H1 (cell line): ENCODE data around the gene SEMA5B. TPM values are rescaled to one million over a fixed set of nuclear protein-coding genes. Genes with fewer than 3 reads are reported as not detected.

Experiments
- CTCF ChIA-PET: fragments of 300-600 bp; sonication (Branson Sonifier 250); formaldehyde crosslinking; loops from one replicate; lab custom pipeline; 2021; ENCODE audit not compliant: partially characterized antibody; lab: Charles Lee
- POLR2A ChIA-PET: fragments of 300-600 bp; sonication (Branson Sonifier 250); formaldehyde crosslinking; loops from one replicate; lab custom pipeline; 2021; ENCODE audit warnings: inconsistent platforms; ENCODE audit not compliant: partially characterized antibody; lab: Charles Lee
- DNase-seq, 2 experiments: peaks; one replicate each; pipeline versions ENCODE4 v3.0.0 to v3.0.0-alpha.2; 2010 to 2022; ENCODE audit warnings: low spot score in 2 of 2, low read depth in 1 of 2, mixed read lengths in 1 of 2
- FAIRE-seq: peaks from 2 replicates; lab custom pipeline; 2011; peaks lifted over from hg19 to GRCh38; lab: Jason Lieb, UNC
- H2AFZ ChIP-seq: 2 replicates; pipeline ENCODE4 v1.8.1; 2012; ENCODE audit warnings: low read length, inconsistent platforms
- H2AK5ac ChIP-seq: 2 replicates; pipeline ENCODE4 v1.6.1; 2013; ENCODE audit warnings: low read depth, low read length
- H2BK120ac ChIP-seq: replicated peaks from 2 replicates; pipeline ENCODE3; 2013; ENCODE audit warnings: low read depth, low read length, inconsistent platforms
- H2BK12ac ChIP-seq: 2 replicates; pipeline ENCODE4 v1.6.1; 2013; ENCODE audit warnings: low read depth, low read length
- H2BK15ac ChIP-seq: 2 replicates; pipeline ENCODE4 v1.6.1; 2013; ENCODE audit warnings: low read length
- H2BK20ac ChIP-seq: 2 replicates; pipeline ENCODE4 v1.6.1; 2013; ENCODE audit warnings: low read length
- H2BK5ac ChIP-seq: 2 replicates; pipeline ENCODE4 v1.6.1; 2013; ENCODE audit warnings: low read depth, low read length
- H3K14ac ChIP-seq: 2 replicates; pipeline ENCODE4 v1.6.1; 2013; ENCODE audit warnings: inconsistent platforms; ENCODE audit not compliant: insufficient read length
- H3K18ac ChIP-seq: 2 replicates; pipeline ENCODE4 v1.6.1; 2013; ENCODE audit warnings: low read length; ENCODE audit errors: extremely low read depth
- H3K23ac ChIP-seq: 2 replicates; pipeline ENCODE4 v1.6.1; 2013; ENCODE audit warnings: inconsistent platforms; ENCODE audit not compliant: insufficient read length
- H3K23me2 ChIP-seq: 2 replicates; pipeline ENCODE4 v1.6.1; 2013; ENCODE audit warnings: low read depth, low read length
- H3K27ac ChIP-seq: 2 replicates; pipeline ENCODE4 v1.6.1; 2011; ENCODE audit warnings: low read depth, low read length, inconsistent platforms
- H3K27me3 ChIP-seq, 4 experiments: replicated peaks in 1 of 4; 1 replicate in 1 of 4; 2 replicates in 3 of 4; pipeline versions ENCODE4 v1.6.1 to v1.8.1; 2011 to 2013; ENCODE audit warnings: low read length in 3 of 4, mild to moderate bottlenecking in 3 of 4, inconsistent platforms in 2 of 4, mixed read lengths in 2 of 4, moderate library complexity in 1 of 4; ENCODE audit not compliant: control insufficient read depth in 3 of 4, insufficient read depth in 3 of 4; ENCODE audit errors: extremely low read depth in 1 of 4
- H3K36me3 ChIP-seq, 4 experiments: 2 replicates each; pipeline versions ENCODE4 v1.6.1 to v1.8.1; 2011 to 2013; ENCODE audit warnings: mild to moderate bottlenecking in 4 of 4, low read length in 3 of 4, moderate library complexity in 2 of 4, control low read depth in 1 of 4, inconsistent platforms in 1 of 4; ENCODE audit not compliant: insufficient read depth in 4 of 4, control insufficient read depth in 2 of 4
- H3K4ac ChIP-seq: replicated peaks from 2 replicates; pipeline ENCODE3; 2013; ENCODE audit warnings: low read length, low read depth, mixed read lengths, inconsistent platforms; ENCODE audit not compliant: insufficient read length
- H3K4me1 ChIP-seq, 4 experiments: replicated peaks in 1 of 4; 1 replicate in 1 of 4; 2 replicates in 3 of 4; pipeline versions ENCODE4 v1.6.1 to v1.8.1; 2011 to 2013; ENCODE audit warnings: low read length in 3 of 4, inconsistent platforms in 2 of 4, mixed read lengths in 1 of 4; ENCODE audit not compliant: insufficient read depth in 4 of 4, control insufficient read depth in 3 of 4
- H3K4me2 ChIP-seq, 2 experiments: 2 replicates each; pipeline versions ENCODE4 v1.6.1 to v1.8.1; 2011 to 2013; ENCODE audit warnings: low read depth in 2 of 2, low read length in 2 of 2, control low read depth in 1 of 2, inconsistent platforms in 1 of 2, mild to moderate bottlenecking in 1 of 2; ENCODE audit not compliant: insufficient read depth in 1 of 2
- H3K4me3 ChIP-seq, 4 experiments: fragments of 200-600, 300-600 bp in 1 of 4; sonication (generic), shearing (Covaris generic), sonication (Bioruptor Twin) in 1 of 4; 2 replicates each; pipeline versions ENCODE4 v1.5.1 to v1.8.1; 2011 to 2016; ENCODE audit warnings: low read length in 4 of 4, low read depth in 3 of 4, control low read depth in 2 of 4, inconsistent platforms in 2 of 4, mild to moderate bottlenecking in 2 of 4, mixed read lengths in 1 of 4, moderate library complexity in 1 of 4; ENCODE audit not compliant: insufficient read depth in 2 of 4; ENCODE audit errors: extremely low read depth in 1 of 4
- H3K56ac ChIP-seq: replicated peaks from 2 replicates; pipeline ENCODE3; 2013; ENCODE audit warnings: low read depth, mild to moderate bottlenecking, mixed read lengths, low read length, inconsistent platforms; ENCODE audit not compliant: insufficient read length
- H3K79me1 ChIP-seq: 2 replicates; pipeline ENCODE4 v1.6.1; 2013; ENCODE audit warnings: low read depth, low read length, control low read depth
- H3K79me2 ChIP-seq, 2 experiments: 2 replicates each; pipeline versions ENCODE4 v1.6.1 to v1.8.1; 2012 to 2013; ENCODE audit warnings: low read length in 2 of 2, mild to moderate bottlenecking in 2 of 2, inconsistent platforms in 1 of 2; ENCODE audit not compliant: insufficient read depth in 2 of 2, control insufficient read depth in 1 of 2
- H3K9ac ChIP-seq, 4 experiments: replicated peaks in 1 of 4; 1 replicate in 1 of 4; 2 replicates in 3 of 4; pipeline versions ENCODE4 v1.6.1 to v1.8.1; 2011 to 2013; ENCODE audit warnings: low read depth in 3 of 4, low read length in 3 of 4, control low read depth in 2 of 4, mild to moderate bottlenecking in 2 of 4, moderate library complexity in 2 of 4, inconsistent platforms in 1 of 4; ENCODE audit errors: extremely low read depth in 1 of 4
- H3K9me3 ChIP-seq, 2 experiments: 2 replicates each; pipeline versions ENCODE4 v1.6.1 to v1.8.1; 2012 to 2013; ENCODE audit warnings: mild to moderate bottlenecking in 2 of 2, moderate library complexity in 2 of 2, control low read depth in 1 of 2, inconsistent platforms in 1 of 2, low read depth in 1 of 2, low read length in 1 of 2, mixed read lengths in 1 of 2; ENCODE audit not compliant: insufficient read depth in 2 of 2
- H4K20me1 ChIP-seq, 2 experiments: replicated peaks in 1 of 2; 2 replicates each; pipeline versions ENCODE3 to v1.8.1; 2011 to 2013; ENCODE audit warnings: inconsistent platforms in 2 of 2, low read length in 2 of 2, mild to moderate bottlenecking in 1 of 2; ENCODE audit not compliant: insufficient read depth in 2 of 2, control insufficient read depth in 1 of 2
- H4K5ac ChIP-seq: 2 replicates; pipeline ENCODE4 v1.6.1; 2013; ENCODE audit warnings: low read length, low read depth, mixed read lengths, inconsistent platforms; ENCODE audit not compliant: insufficient read length
- H4K8ac ChIP-seq: 2 replicates; pipeline ENCODE4 v1.8.0; 2013; ENCODE audit warnings: mild to moderate bottlenecking, moderate library complexity, low read length, inconsistent platforms; ENCODE audit not compliant: insufficient read depth; ENCODE audit errors: extremely low read depth
- H4K91ac ChIP-seq: replicated peaks from 2 replicates; pipeline ENCODE3; 2013; ENCODE audit warnings: low read length, mixed read lengths, inconsistent platforms; ENCODE audit not compliant: insufficient read length
- CEBPB ChIP-seq: IDR thresholded peaks from 2 replicates; pipeline ENCODE4 v1.6.1; 2012; ENCODE audit warnings: low read depth, low read length
- E2F6 ChIP-seq: IDR thresholded peaks from 2 replicates; pipeline ENCODE4 v1.6.1; 2012; ENCODE audit warnings: inconsistent platforms
- POLR2AphosphoS5 ChIP-seq: IDR thresholded peaks from 2 replicates; pipeline ENCODE4 v1.6.1; 2011; ENCODE audit warnings: low read depth, low read length
- whole genome bisulfite sequencing, 2 experiments: shearing (Covaris generic) in 1 of 2; methylation state at CpG; one replicate each; pipeline versions ENCODE4 v1.1.6 to v1.1.7; 2013 to 2015; ENCODE audit warnings: low lambda C conversion rate in 2 of 2, mixed read lengths in 2 of 2, inconsistent platforms in 1 of 2, low coverage in 1 of 2, missing lambda C conversion rate in 1 of 2; ENCODE audit not compliant: insufficient replicate concordance in 2 of 2, insufficient coverage in 1 of 2, insufficient read length in 1 of 2; ENCODE audit errors: extremely low coverage in 1 of 2, missing lambda C conversion rate in 1 of 2; 5-methylcytosine and 5-hydroxymethylcytosine counted together
- polyA plus RNA-seq, 7 experiments: library from polyadenylated mRNA; depleted of rRNA in 3 of 7; stranded (reverse) in 5 of 7; unstranded in 2 of 7; fragments of >200 nt in 5 of 7; fragments of 200-250 nt in 2 of 7; gene quantifications; 1 replicate in 5 of 7; 2 replicates in 1 of 7; 4 replicates in 1 of 7; pipeline versions ENCODE4 v1.2.1 to v1.2.3, GENCODE V29; 2011 to 2013; ENCODE audit warnings: missing spikeins in 2 of 7, mixed read lengths in 2 of 7
- total RNA-seq: library from RNA; stranded (reverse); fragmentation: NEBNext Ultra II Directional; extraction: Animal tissue kit (Norgen Biotek cat#: 25700); gene quantifications from 2 replicates; pipeline ENCODE4 v1.2.1, GENCODE V29; 2021

The SEMA5B gene
- total and polyA plus RNA-seq, 2 of the 8 experiments (the other 6 are each of a cell fraction or from before 2014, with no cell fraction given): 13.1 to 22.4 TPM

- Histone ChIP-seq H3K79me1 (no peaks in the 10 kb centered on the region; the same call in 1 of the 2 replicates), H4K20me1 (peaks cover 0 to 3% of the 10 kb centered on the region in 2 experiments), H2AK5ac (no peak overlapping the region), H3K9ac (no peak overlapping the region), H3K56ac (no peak overlapping the region), H2BK5ac (no peak overlapping the region), H2BK15ac (no peak overlapping the region), H4K8ac (no peak overlapping the region), H3K23ac (no peak overlapping the region), H3K4me2 (no peak overlapping the region), H2BK120ac (no peak overlapping the region), H3K4ac (no peak overlapping the region), H2AFZ (no peak overlapping the region), H3K4me1 (peaks cover 0 to 7% (median 4%) of the 10 kb centered on the region in 4 experiments; a peak in 5 of 7 replicates), H2BK20ac (no peak overlapping the region), H3K79me2 (no peaks in the 10 kb centered on the region), H3K27me3 (no peaks in the 10 kb centered on the region), H3K9me3 (no peaks in the 10 kb centered on the region), H3K14ac (no peak overlapping the region), H3K23me2 (no peaks in the 10 kb centered on the region), H3K36me3 (no peaks in the 10 kb centered on the region; a peak in 2 of 8 replicates), H4K91ac (no peak overlapping the region), H3K4me3 (no peak overlapping the region), H3K27ac (no peak overlapping the region), H2BK12ac (no peak overlapping the region), H3K18ac (no peak overlapping the region), H4K5ac (no peak overlapping the region)
- ChIA-PET POLR2A (interaction anchor here (0.7 kb wide), 1 partner anchor 25 kb away, joined by 3 read pairs; no protein-coding TSS in a partner anchor), CTCF (interaction anchor here (1.0 to 1.4 kb wide), 2 partner anchors 68 to 70 kb away, joined by 3 to 9 read pairs; no protein-coding TSS in a partner anchor)
- 77% methylated on average over 1 of the region's 1 CpG; no CpG with 5 or more reads in 1 of the 2 experiments for WGBS, 2 experiments
- no peak for TF ChIP-seq POLR2AphosphoS5
- TF ChIP-seq CEBPB: no peak
- no peak for TF ChIP-seq E2F6
- DNase-seq (no peak), FAIRE-seq (no peak)
Observed at GRCh38 chr3:123011447-123011846, 16.1 kb downstream of the SEMA5B start.
